GM21515 (cell line): ENCODE data around the gene PLCB2.

ENCODE experiments used
- ATAC-seq: cut with Tn5 transposase; IDR thresholded peaks from one replicate; pipeline ENCODE4 v1.9.1; 2021; ENCODE audit not compliant: unreplicated experiment

Gene PLCB2

GRCh38 chr15:40340740-40341400 is 33.1 kb upstream of the PLCB2 start, which contains the start of gene CCDC9B:
CCDC9B (minus strand) TSS chr15:40340939; CDS start chr15:40340819, 120 bp downstream.
- ATAC-seq = no peak

GRCh38 chr15:40340038-40340739 is 32.5 kb upstream of the PLCB2 start:
- ATAC-seq = no peak

- no peak for ATAC-seq
Observed at GRCh38 chr15:40339621-40339945, 31.8 kb upstream of the PLCB2 start.

- ATAC-seq = no peak
Observed at GRCh38 chr15:40338921-40339620, 31.3 kb upstream of the PLCB2 start.

GRCh38 chr15:40338041-40338657 is 30.4 kb upstream of the PLCB2 start:
- no peak for ATAC-seq

- ATAC-seq = no peak
Observed at GRCh38 chr15:40337597-40337996, 29.9 kb upstream of the PLCB2 start.

- no peak for ATAC-seq
Observed at GRCh38 chr15:40336744-40337122, 29.0 kb upstream of the PLCB2 start.

GRCh38 chr15:40335938-40336743 is 28.4 kb upstream of the PLCB2 start:
- ATAC-seq = no peak

- no peak for ATAC-seq
Observed at GRCh38 chr15:40334941-40335795, 27.4 kb upstream of the PLCB2 start.

- no peak for ATAC-seq
Observed at GRCh38 chr15:40334541-40334940, 26.8 kb upstream of the PLCB2 start.

GRCh38 chr15:40333922-40334492 is 26.3 kb upstream of the PLCB2 start:
- no peak for ATAC-seq

GRCh38 chr15:40332113-40332781 is 24.5 kb upstream of the PLCB2 start:
- no peak for ATAC-seq

- ATAC-seq = no peak
Observed at GRCh38 chr15:40331637-40332036, 23.9 kb upstream of the PLCB2 start.

- no peak for ATAC-seq
Observed at GRCh38 chr15:40331026-40331425, 23.3 kb upstream of the PLCB2 start.

GRCh38 chr15:40330368-40330836 is 22.7 kb upstream of the PLCB2 start:
- ATAC-seq = no peak

GRCh38 chr15:40329804-40330203 is 22.1 kb upstream of the PLCB2 start:
- ATAC-seq = no peak

- ATAC-seq = no peak
Observed at GRCh38 chr15:40328751-40329150, 21.0 kb upstream of the PLCB2 start.

- no peak for ATAC-seq
Observed at GRCh38 chr15:40328176-40328575, 20.4 kb upstream of the PLCB2 start.

- ATAC-seq = no peak
Observed at GRCh38 chr15:40327457-40327856, 19.7 kb upstream of the PLCB2 start.
